Cardiac muscle cell (in vitro differentiated cells and primary cell): Measurements from ENCODE around the gene SLC1A1. TPM values are rescaled to one million over a fixed set of nuclear protein-coding genes. Genes with fewer than 3 reads are reported as not detected.

ENCODE experiments used
- DNase-seq, 2 donors: peaks; one replicate each; pipeline versions ENCODE4 v3.0.0 to v3.0.0-alpha.2; 2010 to 2017; ENCODE audit warnings: low read depth in 1 of 2, low spot score in 1 of 2
- H3K27ac ChIP-seq: fragments of 200-600 bp; sonication (generic); 2 replicates; pipeline ENCODE4 v1.5.1; 2016
- H3K27me3 ChIP-seq: fragments of 200-600 bp; sonication (generic); 2 replicates; pipeline ENCODE4 v1.6.0; 2016; ENCODE audit warnings: control low read depth
- H3K36me3 ChIP-seq: fragments of 200-600 bp; sonication (generic); 2 replicates; pipeline ENCODE4 v1.5.1; 2016; ENCODE audit warnings: control low read depth
- H3K4me1 ChIP-seq: fragments of 200-600 bp; sonication (generic); 2 replicates; pipeline ENCODE4 v1.8.1; 2017; ENCODE audit warnings: low read depth, mild to moderate bottlenecking, mixed run types
- H3K4me3 ChIP-seq: fragments of 200-600 bp; sonication (generic); 2 replicates; pipeline ENCODE4 v1.5.1; 2016; ENCODE audit warnings: mild to moderate bottlenecking
- H3K9me3 ChIP-seq: fragments of 200-600 bp; sonication (generic); 2 replicates; pipeline ENCODE4 v1.5.1; 2017; ENCODE audit warnings: low read depth, mild to moderate bottlenecking, control low read depth
- polyA plus RNA-seq: library from polyadenylated mRNA; unstranded; fragments of >200 nt; fragmentation: Nextera tagmentation; extraction: Ambion mirVana; gene quantifications from 2 replicates; pipeline ENCODE4 v1.2.1, GENCODE V29; 2016
- total RNA-seq: library from RNA; depleted of rRNA; stranded (reverse); fragments of >200 nt; gene quantifications from 2 replicates; pipeline ENCODE4 v1.2.3, GENCODE V29; 2016
- TF ChIP-seq, protein P1 (sequence below): IDR thresholded peaks from 2 replicates; pipeline ENCODE4 v1.5.1; 2012; ENCODE audit warnings: low read depth, mild to moderate bottlenecking, low read length

Gene SLC1A1
- total and polyA plus RNA-seq, 2 experiments from 2014 or later: 0.57 to 2.4 TPM

DNA sequence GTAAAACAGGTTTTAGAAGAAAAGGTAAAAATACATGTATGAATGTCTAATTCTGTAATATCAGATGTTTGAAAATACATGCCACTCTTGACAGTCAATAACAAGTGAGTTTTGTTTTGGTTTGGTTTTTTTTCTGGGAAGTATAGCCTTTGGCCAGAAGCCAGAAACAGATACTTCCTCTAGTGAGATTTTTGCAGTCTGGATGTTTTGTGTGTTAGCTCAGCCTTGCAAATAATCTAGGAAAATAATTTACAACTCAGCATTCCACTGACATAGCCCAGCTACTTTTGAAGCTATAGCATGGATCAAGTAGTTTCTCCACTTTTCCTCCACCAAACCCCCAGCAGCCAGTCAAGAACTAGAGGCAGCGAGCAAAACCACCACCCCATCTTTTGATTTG lies 56.7 kb downstream of the SLC1A1 start:
- Histone ChIP-seq H3K4me1 (no peaks in the 10 kb centered on the region), H3K27me3 (no peaks in the 10 kb centered on the region), H3K27ac (no peak overlapping the region), H3K36me3 (no peaks in the 10 kb centered on the region), H3K9me3 (no peaks in the 10 kb centered on the region), H3K4me3 (no peak overlapping the region)
- peak in 1 of 2 donors; percentile 53 for DNase-seq
- TF ChIP-seq, protein P1, sequence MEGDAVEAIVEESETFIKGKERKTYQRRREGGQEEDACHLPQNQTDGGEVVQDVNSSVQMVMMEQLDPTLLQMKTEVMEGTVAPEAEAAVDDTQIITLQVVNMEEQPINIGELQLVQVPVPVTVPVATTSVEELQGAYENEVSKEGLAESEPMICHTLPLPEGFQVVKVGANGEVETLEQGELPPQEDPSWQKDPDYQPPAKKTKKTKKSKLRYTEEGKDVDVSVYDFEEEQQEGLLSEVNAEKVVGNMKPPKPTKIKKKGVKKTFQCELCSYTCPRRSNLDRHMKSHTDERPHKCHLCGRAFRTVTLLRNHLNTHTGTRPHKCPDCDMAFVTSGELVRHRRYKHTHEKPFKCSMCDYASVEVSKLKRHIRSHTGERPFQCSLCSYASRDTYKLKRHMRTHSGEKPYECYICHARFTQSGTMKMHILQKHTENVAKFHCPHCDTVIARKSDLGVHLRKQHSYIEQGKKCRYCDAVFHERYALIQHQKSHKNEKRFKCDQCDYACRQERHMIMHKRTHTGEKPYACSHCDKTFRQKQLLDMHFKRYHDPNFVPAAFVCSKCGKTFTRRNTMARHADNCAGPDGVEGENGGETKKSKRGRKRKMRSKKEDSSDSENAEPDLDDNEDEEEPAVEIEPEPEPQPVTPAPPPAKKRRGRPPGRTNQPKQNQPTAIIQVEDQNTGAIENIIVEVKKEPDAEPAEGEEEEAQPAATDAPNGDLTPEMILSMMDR: no peak

DNA sequence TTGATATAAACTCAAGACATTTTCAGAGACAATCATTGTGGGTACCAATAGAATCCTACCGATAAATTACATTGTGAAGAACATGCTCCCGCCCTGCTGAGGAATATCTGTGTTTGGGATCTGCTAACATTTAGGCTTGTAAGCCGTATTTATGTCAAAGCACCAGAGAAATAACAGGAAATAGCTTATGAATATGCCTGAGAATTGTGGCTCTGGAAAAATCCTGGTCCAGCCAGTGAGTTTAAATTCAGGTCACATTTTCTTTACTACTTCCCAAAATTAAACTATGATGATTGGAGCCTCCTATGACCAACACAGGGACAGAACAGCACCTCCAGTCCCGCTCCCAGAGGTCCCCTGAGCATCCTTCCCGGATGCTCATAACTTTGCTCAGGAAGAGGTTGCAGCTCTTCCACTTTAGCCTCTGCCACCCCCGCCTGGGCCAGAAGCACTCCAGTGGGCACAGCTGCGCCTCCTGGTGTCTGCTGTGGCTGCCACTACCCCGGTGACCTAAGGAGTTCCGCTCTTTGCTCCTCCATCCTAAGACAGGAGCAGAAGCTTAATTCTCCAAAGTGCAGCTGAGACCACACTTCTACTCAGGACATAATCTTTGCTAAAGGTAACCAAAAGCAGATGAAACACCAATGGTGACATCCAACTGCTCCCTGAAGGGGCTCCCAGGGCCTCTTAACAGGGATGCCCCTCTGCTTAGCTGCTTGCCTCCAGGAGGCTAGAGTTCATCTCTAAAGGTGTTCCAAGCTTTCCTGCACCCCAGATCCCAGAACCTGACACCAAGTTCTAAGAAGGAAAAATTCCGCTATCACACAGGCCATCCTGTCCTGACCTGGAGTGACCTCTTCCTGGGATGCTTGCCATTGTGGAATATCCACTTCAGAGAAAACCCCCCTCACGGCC lies 58.8 kb downstream of the SLC1A1 start:
- Histone ChIP-seq H3K36me3 (no peaks in the 10 kb centered on the region), H3K27me3 (no peaks in the 10 kb centered on the region), H3K4me3 (no peak overlapping the region), H3K9me3 (no peaks in the 10 kb centered on the region), H3K27ac (no peak overlapping the region), H3K4me1 (no peaks in the 10 kb centered on the region)
- peak; percentile 10 to 47 for DNase-seq
- TF ChIP-seq, protein P1: peak; percentile 36

GRCh38 chr9:4549751-4550295 lies 59.6 kb downstream of the SLC1A1 start:
- H3K27ac ChIP-seq: no peak overlapping the region
- TF ChIP-seq, protein P1: no peak

GRCh38 chr9:4550777-4551484 lies 60.7 kb downstream of the SLC1A1 start:
- no peaks in the 10 kb centered on the region for H3K36me3 ChIP-seq
- no peaks in the 10 kb centered on the region for H3K27me3 ChIP-seq
- TF ChIP-seq, protein P1: no peak
- DNase-seq: peak in 1 of 2 donors; percentile 39
- H3K9me3 ChIP-seq: no peaks in the 10 kb centered on the region
- H3K27ac ChIP-seq: no peak overlapping the region
- no peaks in the 10 kb centered on the region for H3K4me1 ChIP-seq
- no peak overlapping the region for H3K4me3 ChIP-seq

More at GRCh38 chr9:4549751-4550295, 59.6 kb downstream of the SLC1A1 start:
- H3K27me3 ChIP-seq: no peaks in the 10 kb centered on the region
- H3K4me1 ChIP-seq: no peaks in the 10 kb centered on the region
- peak in 1 of 2 donors; percentile 9 for DNase-seq
- H3K36me3 ChIP-seq: no peaks in the 10 kb centered on the region
- H3K4me3 ChIP-seq: no peak overlapping the region
- no peaks in the 10 kb centered on the region for H3K9me3 ChIP-seq

DNA sequence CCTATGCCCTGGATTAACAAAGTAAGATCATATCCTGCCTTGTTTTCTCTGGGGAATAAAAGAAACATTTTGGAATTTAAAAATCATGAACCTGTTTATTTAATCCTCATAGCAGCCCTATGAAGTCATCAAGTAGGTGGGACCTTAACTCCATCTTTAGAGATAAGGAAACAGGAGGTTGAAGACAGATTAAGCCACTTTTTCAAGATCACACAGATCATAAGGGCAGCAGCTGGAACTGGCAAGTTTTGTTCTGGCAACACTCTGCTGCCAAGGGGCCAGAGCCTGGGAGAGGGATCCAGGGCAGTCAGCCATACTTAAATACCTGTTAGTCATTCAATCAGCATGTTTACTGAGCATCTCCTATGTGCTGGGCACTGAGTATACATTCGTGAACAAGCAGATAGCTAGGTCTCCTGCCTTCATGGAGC lies 63.7 kb downstream of the SLC1A1 start:
- Histone ChIP-seq H3K27ac (no peak overlapping the region), H3K4me1 (no peaks in the 10 kb centered on the region), H3K9me3 (no peaks in the 10 kb centered on the region), H3K36me3 (no peaks in the 10 kb centered on the region), H3K27me3 (no peaks in the 10 kb centered on the region), H3K4me3 (no peak overlapping the region)
- DNase-seq: peak in 1 of 2 donors; percentile 13
- TF ChIP-seq, protein P1: no peak
